HG03175 (cell line): Measurements from ENCODE around the gene IREB2.
"Not testable (repeated sequence)": the region's sequence is repeated elsewhere in the genome, so short reads cannot be mapped to it uniquely, and the experiment has no call there.

Experiments used
- ATAC-seq: cut with Tn5 transposase; IDR thresholded peaks from one replicate; pipeline ENCODE4 v1.9.1; 2021; ENCODE audit warnings: mild to moderate bottlenecking, moderate library complexity; ENCODE audit not compliant: unreplicated experiment

Gene IREB2

GRCh38 chr15:78461171-78461888 lies 23.3 kb downstream of the IREB2 start:
- no peak for ATAC-seq

GRCh38 chr15:78469031-78469430 lies 31.0 kb downstream of the IREB2 start:
- no peak for ATAC-seq

- no peak for ATAC-seq
These were observed 39.3 kb downstream of the IREB2 start for GRCh38 chr15:78477295-78477694.

GRCh38 chr15:78479650-78480049 lies 41.6 kb downstream of the IREB2 start:
- no peak for ATAC-seq

- ATAC-seq = no peak
These were observed 43.9 kb downstream of the IREB2 start for GRCh38 chr15:78481917-78482316.

- ATAC-seq = no peak
These were observed 54.9 kb downstream of the IREB2 start for GRCh38 chr15:78492872-78493271.

- no peak for ATAC-seq
These were observed 63.8 kb downstream of the IREB2 start for GRCh38 chr15:78501857-78502256.

GRCh38 chr15:78502641-78503040 lies 64.6 kb downstream of the IREB2 start:
- no peak for ATAC-seq

- ATAC-seq = peak; percentile 91
These were observed 69.2 kb downstream of the IREB2 start, which contains the start of gene HYKK for GRCh38 chr15:78506971-78507830. Gene HYKK (plus strand): TSS chr15:78507577. CDS start chr15:78513089, 5,512 bp downstream.

GRCh38 chr15:78507831-78508160 lies 69.8 kb downstream of the IREB2 start:
- no peak for ATAC-seq

GRCh38 chr15:78508272-78508671 lies 70.3 kb downstream of the IREB2 start:
- ATAC-seq = no peak

GRCh38 chr15:78509726-78510312 lies 71.8 kb downstream of the IREB2 start:
- ATAC-seq = no peak

- not testable (repeated sequence) for ATAC-seq
These were observed 82.0 kb downstream of the IREB2 start for GRCh38 chr15:78520035-78520434.

- no peak for ATAC-seq
These were observed 86.2 kb downstream of the IREB2 start for GRCh38 chr15:78524230-78524629.

GRCh38 chr15:78527325-78527724 lies 89.3 kb downstream of the IREB2 start:
- no peak for ATAC-seq

- ATAC-seq = no peak
These were observed 95.3 kb downstream of the IREB2 start for GRCh38 chr15:78533331-78533730.

- ATAC-seq = no peak
These were observed 98.1 kb downstream of the IREB2 start for GRCh38 chr15:78536134-78536533.

- ATAC-seq = no peak
These were observed 99.4 kb downstream of the IREB2 start for GRCh38 chr15:78537266-78537905.

- ATAC-seq = no peak
These were observed 100.3 kb downstream of the IREB2 start for GRCh38 chr15:78538358-78538757.

GRCh38 chr15:78539464-78540140 lies 101.6 kb downstream of the IREB2 start:
- not testable (repeated sequence) for ATAC-seq
